ENCODE data around the gene KXD1.
"Not testable (repeated sequence)": the region's sequence is repeated elsewhere in the genome, so short reads cannot be mapped to it uniquely, and the experiment has no call there.

Gene KXD1

GRCh38 chr19:18557411-18558201, at the start of gene KXD1:
Gene KXD1, plus strand, starts transcription at chr19:18557870. Its CDS starts 4,187 bp downstream, at chr19:18562057.
- H3K4me3 Mint-ChIP-seq, result peak within 1 kb of the TSS; percentile 84
- H3K36me3 Mint-ChIP-seq, result peaks cover 40% of the 10 kb centered on the region
- H3K27ac Mint-ChIP-seq, result peak within 1 kb of the TSS; percentile 93
- H3K9me3 Mint-ChIP-seq, result no peaks in the 10 kb centered on the region
- peaks cover 27% of the 10 kb centered on the region for H3K4me1 Mint-ChIP-seq
- DNase-seq (ENCODE audit: low spot score in 2 of 2) (peak; percentile 89 to 96), ATAC-seq (peak; percentile 99)

GRCh38 chr19:18508585-18508984, 49.1 kb upstream of the KXD1 start:
- Mint-ChIP-seq H3K27ac (peak overlapping the region; percentile 88), H3K4me3 (peak overlapping the region; percentile 25), H3K4me1 (peaks cover 77% of the 10 kb centered on the region), H3K36me3 (peaks cover 9% of the 10 kb centered on the region), H3K9me3 (no peaks in the 10 kb centered on the region)
- DNase-seq (ENCODE audit: low spot score in 2 of 2) (no peak), ATAC-seq (no peak)

GRCh38 chr19:18510216-18510615, 47.5 kb upstream of the KXD1 start:
- Mint-ChIP-seq H3K36me3 (peaks cover 15% of the 10 kb centered on the region), H3K27ac (peak overlapping the region; percentile 88)
- no peak for DNase-seq (ENCODE audit: low spot score in 2 of 2)

GRCh38 chr19:18513868-18514267, 43.8 kb upstream of the KXD1 start:
- H3K36me3 Mint-ChIP-seq, result peaks cover 25% of the 10 kb centered on the region
- H3K4me1 Mint-ChIP-seq, result peaks cover 75% of the 10 kb centered on the region
- H3K9me3 Mint-ChIP-seq, result no peaks in the 10 kb centered on the region
- ATAC-seq (no peak), DNase-seq (ENCODE audit: low spot score in 2 of 2) (no peak)
- H3K4me3 Mint-ChIP-seq, result peak overlapping the region; percentile 32
- peak overlapping the region; percentile 96 for H3K27ac Mint-ChIP-seq

More at GRCh38 chr19:18510216-18510615, 47.5 kb upstream of the KXD1 start:
- Mint-ChIP-seq H3K4me1 (peaks cover 73% of the 10 kb centered on the region), H3K9me3 (no peaks in the 10 kb centered on the region), H3K4me3 (peak overlapping the region; percentile 25)
- ATAC-seq, result peak; percentile 29

GRCh38 chr19:18514800-18515682, 42.6 kb upstream of the KXD1 start:
- Mint-ChIP-seq H3K36me3 (peaks cover 33% of the 10 kb centered on the region), H3K4me1 (peaks cover 76% of the 10 kb centered on the region), H3K4me3 (peak overlapping the region; percentile 32), H3K9me3 (no peaks in the 10 kb centered on the region), H3K27ac (peak overlapping the region; percentile 96)
- ATAC-seq (peak; percentile 91), DNase-seq (ENCODE audit: low spot score in 2 of 2) (no peak)

GRCh38 chr19:18515959-18516358, 41.7 kb upstream of the KXD1 start:
- ATAC-seq (no peak), DNase-seq (ENCODE audit: low spot score in 2 of 2) (no peak)
- Mint-ChIP-seq H3K4me1 (peaks cover 79% of the 10 kb centered on the region), H3K9me3 (no peaks in the 10 kb centered on the region), H3K27ac (peak overlapping the region; percentile 96), H3K36me3 (peaks cover 43% of the 10 kb centered on the region), H3K4me3 (peak overlapping the region; percentile 32)

GRCh38 chr19:18517606-18518005, 40.1 kb upstream of the KXD1 start:
- Mint-ChIP-seq H3K36me3 (peaks cover 43% of the 10 kb centered on the region), H3K27ac (peak overlapping the region; percentile 96), H3K4me1 (peaks cover 76% of the 10 kb centered on the region)

GRCh38 chr19:18518639-18519038, 39.0 kb upstream of the KXD1 start:
- DNase-seq (ENCODE audit: low spot score in 2 of 2) (no peak), ATAC-seq (no peak)
- H3K36me3 Mint-ChIP-seq, result peaks cover 43% of the 10 kb centered on the region
- H3K4me3 Mint-ChIP-seq, result peak overlapping the region; percentile 96
- H3K4me1 Mint-ChIP-seq, result peaks cover 65% of the 10 kb centered on the region
- H3K27ac Mint-ChIP-seq, result peak overlapping the region; percentile 96
- H3K9me3 Mint-ChIP-seq, result no peaks in the 10 kb centered on the region

More at GRCh38 chr19:18517606-18518005, 40.1 kb upstream of the KXD1 start:
- DNase-seq (ENCODE audit: low spot score in 2 of 2) (no peak), ATAC-seq (no peak)
- Mint-ChIP-seq H3K4me3 (peak overlapping the region; percentile 96), H3K9me3 (no peaks in the 10 kb centered on the region)

GRCh38 chr19:18519962-18520847, 37.5 kb upstream of the KXD1 start:
- no peak for ATAC-seq
- DNase-seq (ENCODE audit: low spot score in 2 of 2), result peak in 1 of 2 donors; percentile 73
- peaks cover 37% of the 10 kb centered on the region for H3K36me3 Mint-ChIP-seq
- H3K4me1 Mint-ChIP-seq, result peaks cover 54% of the 10 kb centered on the region
- H3K9me3 Mint-ChIP-seq, result no peaks in the 10 kb centered on the region
- H3K27ac Mint-ChIP-seq, result peak overlapping the region; percentile 96
- H3K4me3 Mint-ChIP-seq, result peak overlapping the region; percentile 96

GRCh38 chr19:18520848-18521691, 36.6 kb upstream of the KXD1 start:
- no peaks in the 10 kb centered on the region for H3K9me3 Mint-ChIP-seq
- no peak for ATAC-seq
- peaks cover 37% of the 10 kb centered on the region for H3K36me3 Mint-ChIP-seq
- peak in 1 of 2 donors; percentile 67 for DNase-seq (ENCODE audit: low spot score in 2 of 2)
- H3K27ac Mint-ChIP-seq, result peak overlapping the region; percentile 96
- peak overlapping the region; percentile 96 for H3K4me3 Mint-ChIP-seq
- peaks cover 45% of the 10 kb centered on the region for H3K4me1 Mint-ChIP-seq

GRCh38 chr19:18521692-18522123, 36.0 kb upstream of the KXD1 start, which contains the start of gene ELL:
Gene ELL, minus strand, starts transcription at chr19:18522070. Its CDS starts 15 bp downstream, at chr19:18522055.
- DNase-seq (ENCODE audit: low spot score in 2 of 2) (no peak), ATAC-seq (peak; percentile 5)
- Mint-ChIP-seq H3K4me3 (peak within 1 kb of the TSS; percentile 96), H3K4me1 (peaks cover 39% of the 10 kb centered on the region), H3K27ac (peak within 1 kb of the TSS; percentile 96), H3K36me3 (peaks cover 37% of the 10 kb centered on the region), H3K9me3 (no peaks in the 10 kb centered on the region)

- peak overlapping the region; percentile 96 for H3K4me3 Mint-ChIP-seq
- peaks cover 37% of the 10 kb centered on the region for H3K36me3 Mint-ChIP-seq
- peaks cover 34% of the 10 kb centered on the region for H3K4me1 Mint-ChIP-seq
- H3K9me3 Mint-ChIP-seq, result no peaks in the 10 kb centered on the region
- DNase-seq (ENCODE audit: low spot score in 2 of 2), result peak; percentile 99 to 100
- H3K27ac Mint-ChIP-seq, result peak overlapping the region; percentile 96
- ATAC-seq, result peak; percentile 95
Measured at GRCh38 chr19:18522124-18522861, 35.4 kb upstream of the KXD1 start.

- Mint-ChIP-seq H3K27ac (peak overlapping the region; percentile 96), H3K4me1 (peaks cover 28% of the 10 kb centered on the region), H3K36me3 (peaks cover 31% of the 10 kb centered on the region), H3K4me3 (peak overlapping the region; percentile 96)
- not testable (repeated sequence) for DNase-seq (ENCODE audit: low spot score in 2 of 2); H3K9me3 Mint-ChIP-seq; ATAC-seq
Measured at GRCh38 chr19:18522862-18523440, 34.7 kb upstream of the KXD1 start.

Measured in stimulated activated effector memory CD8-positive, alpha-beta T cell treated with anti-CD3 and anti-CD28 coated beads, Interleukin-12 subunit alpha, Interleukin-12 subunit beta, amount 100 ng/mL, for 72 hours (primary cell).